HL-60 (cell line): ENCODE data around the gene TBX19.

Source experiments
- CTCF ChIP-seq: IDR thresholded peaks from one replicate; pipeline ENCODE4 v1.5.1; 2011; ENCODE audit warnings: low read length, control low read depth, inconsistent platforms; ENCODE audit not compliant: insufficient read depth
- REST ChIP-seq: IDR thresholded peaks from 2 replicates; pipeline ENCODE4 v1.6.1; 2012; ENCODE audit warnings: low read depth; ENCODE audit not compliant: insufficient replicate concordance

- TF ChIP-seq REST (no peak), CTCF (no peak)
These were observed 62.9 kb downstream of the TBX19 start for GRCh38 chr1:168343566-168343965.
